ENCODE data around the gene TCOF1. TPM values are rescaled to one million over a fixed set of nuclear protein-coding genes. Genes with fewer than 3 reads are reported as not detected.

Gene TCOF1
- total RNA-seq, 4 donors from 2014 or later, result 9.4 to 40.0 (median 20.1) TPM

DNA sequence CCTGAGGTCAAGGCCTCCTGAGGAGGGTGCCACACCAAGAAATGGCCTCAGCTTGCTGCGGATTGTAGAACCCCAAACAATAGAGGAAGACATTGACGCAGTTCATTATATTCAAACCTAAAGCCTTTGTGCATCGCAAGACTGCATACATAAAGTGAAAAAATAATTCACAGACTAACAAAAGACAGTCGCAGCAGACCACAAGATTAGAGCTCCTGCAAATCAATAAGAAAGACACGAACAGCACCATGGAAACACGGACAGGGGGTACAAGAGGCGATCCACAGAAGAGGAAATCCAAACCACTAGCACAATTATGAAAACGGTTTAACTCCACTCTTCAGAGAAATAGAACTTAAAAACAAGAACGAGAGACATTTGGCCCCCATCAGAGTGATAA, 10.0 kb upstream of the TCOF1 start:
- no peak overlapping the region for H3K4me3 ChIP-seq
- no peaks in the 10 kb centered on the region for H3K27me3 ChIP-seq
- intact Hi-C loops (cut with DNase I; ENCODE audit: low total_unique reads), result loop anchor here (10.0 kb wide), 1 partner anchor 73 kb away; no protein-coding TSS in a partner anchor
- no peak for DNase-seq
- TF ChIP-seq POLR2A (IDR thresholded peaks at IDR 0.05), result no peak
- TF ChIP-seq, protein P1, sequence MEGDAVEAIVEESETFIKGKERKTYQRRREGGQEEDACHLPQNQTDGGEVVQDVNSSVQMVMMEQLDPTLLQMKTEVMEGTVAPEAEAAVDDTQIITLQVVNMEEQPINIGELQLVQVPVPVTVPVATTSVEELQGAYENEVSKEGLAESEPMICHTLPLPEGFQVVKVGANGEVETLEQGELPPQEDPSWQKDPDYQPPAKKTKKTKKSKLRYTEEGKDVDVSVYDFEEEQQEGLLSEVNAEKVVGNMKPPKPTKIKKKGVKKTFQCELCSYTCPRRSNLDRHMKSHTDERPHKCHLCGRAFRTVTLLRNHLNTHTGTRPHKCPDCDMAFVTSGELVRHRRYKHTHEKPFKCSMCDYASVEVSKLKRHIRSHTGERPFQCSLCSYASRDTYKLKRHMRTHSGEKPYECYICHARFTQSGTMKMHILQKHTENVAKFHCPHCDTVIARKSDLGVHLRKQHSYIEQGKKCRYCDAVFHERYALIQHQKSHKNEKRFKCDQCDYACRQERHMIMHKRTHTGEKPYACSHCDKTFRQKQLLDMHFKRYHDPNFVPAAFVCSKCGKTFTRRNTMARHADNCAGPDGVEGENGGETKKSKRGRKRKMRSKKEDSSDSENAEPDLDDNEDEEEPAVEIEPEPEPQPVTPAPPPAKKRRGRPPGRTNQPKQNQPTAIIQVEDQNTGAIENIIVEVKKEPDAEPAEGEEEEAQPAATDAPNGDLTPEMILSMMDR (IDR thresholded peaks at IDR 0.05), result no peak
- no peaks in the 10 kb centered on the region for H3K9me3 ChIP-seq
- H3K4me1 ChIP-seq, result no peaks in the 10 kb centered on the region
- no peak overlapping the region for H3K27ac ChIP-seq
- H3K36me3 ChIP-seq, result no peaks in the 10 kb centered on the region

DNA sequence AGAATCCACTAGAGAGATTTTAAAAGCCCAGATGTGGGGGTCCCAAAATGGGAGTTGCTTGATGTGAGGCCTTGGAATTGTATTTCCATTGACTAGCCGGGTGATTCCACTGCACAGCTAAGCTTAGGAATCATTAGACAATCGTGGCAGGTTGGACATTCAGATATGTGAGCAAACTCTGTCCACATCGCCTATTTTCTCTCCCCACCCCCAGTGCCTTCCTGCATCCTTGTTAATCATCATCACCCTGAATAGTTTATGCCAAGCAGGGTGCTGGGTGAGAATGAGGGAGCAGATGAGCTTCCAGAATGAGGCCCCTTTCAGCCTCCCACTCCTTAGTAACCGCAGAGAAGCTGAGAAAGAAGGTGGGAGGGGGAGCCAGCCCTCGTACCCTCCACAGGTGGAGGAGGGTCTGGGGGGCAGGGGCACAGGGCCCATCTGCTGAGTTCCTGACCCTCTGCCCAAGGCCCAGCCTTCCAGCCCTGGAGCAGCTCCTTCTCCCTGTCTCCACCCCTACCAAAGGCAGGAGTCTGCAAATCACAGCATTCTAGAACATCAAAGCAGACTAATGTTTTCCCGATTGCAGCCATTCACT, 7.7 kb upstream of the TCOF1 start:
- Histone ChIP-seq H3K27me3 (no peaks in the 10 kb centered on the region), H3K27ac (no peak overlapping the region), H3K4me3 (no peak overlapping the region), H3K36me3 (no peaks in the 10 kb centered on the region), H3K9me3 (no peaks in the 10 kb centered on the region), H3K4me1 (no peaks in the 10 kb centered on the region)
- DNase-seq, result no peak
- no peak for TF ChIP-seq POLR2A (IDR thresholded peaks at IDR 0.05)
- TF ChIP-seq, protein P1 (IDR thresholded peaks at IDR 0.05), result no peak
- intact Hi-C loops (cut with DNase I; ENCODE audit: low total_unique reads), result loop anchor here (10.0 kb wide), 1 partner anchor 75 kb away; no protein-coding TSS in a partner anchor

DNA sequence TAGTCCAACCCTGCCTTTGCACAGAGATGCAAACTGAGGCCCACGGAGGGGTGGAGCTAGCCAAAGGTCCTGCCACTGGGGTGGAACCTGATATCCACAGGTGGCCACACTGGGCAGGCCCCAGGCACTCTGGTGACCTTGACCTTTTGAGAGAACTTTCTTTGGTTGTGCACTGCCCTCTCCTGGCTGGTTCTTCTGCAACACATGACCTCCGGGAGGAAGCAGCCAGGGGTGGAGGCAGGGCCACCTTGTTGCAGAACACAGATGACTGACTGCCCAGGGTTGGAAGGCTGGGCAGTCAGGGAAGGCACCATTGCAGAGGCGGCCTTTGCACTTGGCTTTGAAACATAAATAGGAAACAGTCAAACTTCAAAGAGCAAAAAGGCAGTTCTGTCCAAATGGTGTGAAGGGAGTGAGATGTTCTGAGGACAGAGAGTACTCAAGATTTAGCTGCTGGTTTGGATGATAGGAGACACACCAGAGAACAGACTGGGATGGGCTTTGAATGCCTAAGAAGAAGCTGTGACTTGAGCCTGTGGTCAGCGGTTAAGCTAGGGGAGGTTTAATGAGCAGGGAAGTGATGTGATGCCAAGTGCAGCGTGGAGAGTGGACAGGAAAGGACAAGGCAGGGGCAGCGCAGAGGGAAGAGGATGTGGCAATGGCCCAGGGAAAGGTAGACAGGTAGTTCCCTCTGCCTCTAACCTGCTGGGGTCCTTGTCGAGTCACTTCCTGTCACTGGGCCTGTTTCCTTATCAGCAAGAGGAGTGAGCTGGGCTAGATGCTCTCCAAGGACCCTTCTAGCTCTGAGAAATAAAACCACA, 6.8 kb upstream of the TCOF1 start:
- TF ChIP-seq, protein P1 (IDR thresholded peaks at IDR 0.05), result peak; percentile 37 to 71 (median 61)
- no peak for TF ChIP-seq POLR2A (IDR thresholded peaks at IDR 0.05)
- peak; percentile 61 to 67 for DNase-seq
- intact Hi-C loops (cut with DNase I; ENCODE audit: low total_unique reads), result no loop called here
- Histone ChIP-seq H3K4me3 (no peak overlapping the region), H3K9me3 (no peaks in the 10 kb centered on the region), H3K36me3 (no peaks in the 10 kb centered on the region), H3K27ac (no peak overlapping the region), H3K27me3 (no peaks in the 10 kb centered on the region), H3K4me1 (no peaks in the 10 kb centered on the region)

- H3K27ac ChIP-seq, result no peak overlapping the region
- no peak overlapping the region for H3K4me3 ChIP-seq
- H3K9me3 ChIP-seq, result no peaks in the 10 kb centered on the region
- no peaks in the 10 kb centered on the region for H3K4me1 ChIP-seq
- H3K27me3 ChIP-seq, result no peaks in the 10 kb centered on the region
- intact Hi-C loops (cut with DNase I; ENCODE audit: low total_unique reads), result no loop called here
- TF ChIP-seq, protein P1 (IDR thresholded peaks at IDR 0.05), result no peak
- TF ChIP-seq POLR2A (IDR thresholded peaks at IDR 0.05), result no peak
- no peaks in the 10 kb centered on the region for H3K36me3 ChIP-seq
- no peak for DNase-seq
Observed at GRCh38 chr5:150352244-150353031, 5.1 kb upstream of the TCOF1 start.
